Measurements from ENCODE around the gene CPNE7. TPM values are rescaled to one million over a fixed set of nuclear protein-coding genes. Genes with fewer than 3 reads are reported as not detected.

CPNE7 gene
- total and polyA plus RNA-seq, 2 of the 8 experiments (the other 6 are each of a cell fraction or from before 2014, with no cell fraction given), result 10.0 to 23.7 TPM

- no peak for FAIRE-seq
- POLR2A ChIA-PET (ENCODE audit: partially characterized antibody), result no interaction called here
Measured at GRCh38 chr16:89579351-89579750, 3.8 kb downstream of the CPNE7 start.

More at GRCh38 chr16:89579351-89579750, 3.8 kb downstream of the CPNE7 start:
- Histone ChIP-seq H3K79me2 (ENCODE audit: control insufficient read depth in 1 of 2, insufficient read depth in 2 of 2, low read length in 2 of 2) (no peaks in the 10 kb centered on the region), H3K4me3 (ENCODE audit: extremely low read depth in 1 of 4, insufficient read depth in 2 of 4, low read depth in 3 of 4, low read length in 4 of 4) (no peak overlapping the region), H2AK5ac (ENCODE audit: low read depth, low read length) (no peak overlapping the region), H2BK15ac (ENCODE audit: low read length) (no peak overlapping the region), H4K5ac (ENCODE audit: insufficient read length, low read depth, low read length) (no peak overlapping the region), H3K56ac (replicated peaks; ENCODE audit: insufficient read length, low read depth, low read length) (no peak overlapping the region), H2BK12ac (ENCODE audit: low read depth, low read length) (peak overlapping the region; percentile 39; the same call in 1 of the 2 replicates), H3K9me3 (ENCODE audit: insufficient read depth in 2 of 2, low read depth in 1 of 2, low read length in 1 of 2) (peaks cover 0 to 4% of the 10 kb centered on the region in 2 experiments; a peak in 2 of 4 replicates), H3K4me1 (replicated peaks in 1 of 4; ENCODE audit: control insufficient read depth in 3 of 4, insufficient read depth in 4 of 4, low read length in 3 of 4) (peaks cover 0 to 5% (median 2%) of the 10 kb centered on the region in 4 experiments; a peak in 5 of 7 replicates), H4K8ac (ENCODE audit: extremely low read depth, insufficient read depth, low read length) (no peak overlapping the region; the same call in 1 of the 2 replicates), H3K4me2 (ENCODE audit: insufficient read depth in 1 of 2, low read depth in 2 of 2, low read length in 2 of 2) (no peak overlapping the region), H3K9ac (replicated peaks in 1 of 4; ENCODE audit: extremely low read depth in 1 of 4, low read depth in 3 of 4, low read length in 3 of 4) (no peak overlapping the region), H4K91ac (replicated peaks; ENCODE audit: insufficient read length, low read length) (no peak overlapping the region), H3K14ac (ENCODE audit: insufficient read length) (no peak overlapping the region), H3K27me3 (replicated peaks in 1 of 4; ENCODE audit: control insufficient read depth in 3 of 4, extremely low read depth in 1 of 4, insufficient read depth in 3 of 4, low read length in 3 of 4) (peaks cover 4 to 26% (median 18%) of the 10 kb centered on the region in 4 experiments; a peak in 6 of 7 replicates), H3K18ac (ENCODE audit: extremely low read depth, low read length) (no peak overlapping the region), H3K4ac (replicated peaks; ENCODE audit: insufficient read length, low read depth, low read length) (no peak overlapping the region), H2BK120ac (replicated peaks; ENCODE audit: low read depth, low read length) (no peak overlapping the region), H3K36me3 (ENCODE audit: control insufficient read depth in 2 of 4, insufficient read depth in 4 of 4, low read length in 3 of 4) (peaks cover 0 to 14% (median 5%) of the 10 kb centered on the region in 4 experiments; a peak in 5 of 8 replicates), H3K79me1 (ENCODE audit: low read depth, low read length) (peaks cover 4% of the 10 kb centered on the region; the same call in 1 of the 2 replicates), H4K20me1 (replicated peaks in 1 of 2; ENCODE audit: control insufficient read depth in 1 of 2, insufficient read depth in 2 of 2, low read length in 2 of 2) (peaks cover 0 to 9% of the 10 kb centered on the region in 2 experiments), H3K23me2 (ENCODE audit: low read depth, low read length) (peaks cover 6% of the 10 kb centered on the region; the same call in 1 of the 2 replicates), H2AFZ (ENCODE audit: low read length) (no peak overlapping the region), H2BK5ac (ENCODE audit: low read depth, low read length) (no peak overlapping the region), H2BK20ac (ENCODE audit: low read length) (no peak overlapping the region), H3K27ac (ENCODE audit: low read depth, low read length) (no peak overlapping the region), H3K23ac (ENCODE audit: insufficient read length) (no peak overlapping the region)
- TF ChIP-seq ZNF274 (IDR thresholded peaks at IDR 0.05; ENCODE audit: borderline replicate concordance, extremely low read depth, low read length) (no peak), EZH2 (IDR thresholded peaks at IDR 0.05; ENCODE audit: low read depth, low read length, severe bottlenecking) (no peak), SP4 (IDR thresholded peaks at IDR 0.05; ENCODE audit: low read length) (no peak), KDM1A (IDR thresholded peaks at IDR 0.05; ENCODE audit: borderline replicate concordance, low read length) (no peak), TBP (IDR thresholded peaks at IDR 0.05; ENCODE audit: low read depth, low read length) (no peak), MAFK (IDR thresholded peaks at IDR 0.05; ENCODE audit: low read depth, low read length) (no peak), CHD2 (IDR thresholded peaks at IDR 0.05; ENCODE audit: low read length) (no peak), USF2 (IDR thresholded peaks at IDR 0.05; ENCODE audit: low read length) (no peak)
- DNase-seq (ENCODE audit: low read depth in 1 of 2, low spot score in 2 of 2), result no peak
- CTCF ChIA-PET (ENCODE audit: partially characterized antibody), result interaction anchor here (0.6 kb wide), 1 partner anchor 21 kb away, joined by 5 read pairs; no protein-coding TSS in a partner anchor
- WGBS, 2 experiments (ENCODE audit: extremely low coverage in 1 of 2, insufficient coverage in 1 of 2, insufficient read length in 1 of 2, insufficient replicate concordance in 2 of 2, low coverage in 1 of 2, low lambda C conversion rate in 2 of 2, missing lambda C conversion rate in 1 of 2), result 90% methylated on average over 15 of the region's 15 CpGs; no CpG with 5 or more reads in 1 of the 2 experiments

Measured in H1 (cell line).